ENCODE results near the gene PEAR1.

PEAR1 gene

GRCh38 chr1:156901590-156901900 is 8.0 kb downstream of the PEAR1 start:
- no peak overlapping the region for H3K4me3 ChIP-seq (ENCODE audit: low read depth, low read length)
- H3K79me2 ChIP-seq (ENCODE audit: control insufficient read depth, insufficient read depth, low read length, unreplicated experiment) = peaks cover 63% of the 10 kb centered on the region
- H3K4me1 ChIP-seq (ENCODE audit: control insufficient read depth, insufficient read depth, low read length, unreplicated experiment) = peaks cover 62% of the 10 kb centered on the region
- no peak overlapping the region for H2AFZ ChIP-seq (ENCODE audit: low read length, unreplicated experiment)
- no peak overlapping the region for H3K27ac ChIP-seq (ENCODE audit: low read depth, low read length)
- H3K36me3 ChIP-seq (ENCODE audit: insufficient read depth, low read length) = no peaks in the 10 kb centered on the region; the same call in 1 of the 2 replicates
- no peaks in the 10 kb centered on the region for H3K27me3 ChIP-seq (ENCODE audit: insufficient read depth, low read length)

- peaks cover 63% of the 10 kb centered on the region for H3K79me2 ChIP-seq (ENCODE audit: control insufficient read depth, insufficient read depth, low read length, unreplicated experiment)
- no peak overlapping the region for H3K4me3 ChIP-seq (ENCODE audit: low read depth, low read length)
- no peaks in the 10 kb centered on the region; the same call in 1 of the 2 replicates for H3K36me3 ChIP-seq (ENCODE audit: insufficient read depth, low read length)
- H2AFZ ChIP-seq (ENCODE audit: low read length, unreplicated experiment) = no peak overlapping the region
- no peak overlapping the region for H3K27ac ChIP-seq (ENCODE audit: low read depth, low read length)
- peaks cover 63% of the 10 kb centered on the region for H3K4me1 ChIP-seq (ENCODE audit: control insufficient read depth, insufficient read depth, low read length, unreplicated experiment)
- H3K27me3 ChIP-seq (ENCODE audit: insufficient read depth, low read length) = no peaks in the 10 kb centered on the region
Observed at GRCh38 chr1:156901966-156902915, 8.7 kb downstream of the PEAR1 start.

- Histone ChIP-seq H3K27me3 (ENCODE audit: insufficient read depth, low read length) (no peaks in the 10 kb centered on the region), H3K36me3 (ENCODE audit: insufficient read depth, low read length) (peaks cover 3% of the 10 kb centered on the region; the same call in 1 of the 2 replicates), H3K4me3 (ENCODE audit: low read depth, low read length) (no peak overlapping the region), H3K79me2 (ENCODE audit: control insufficient read depth, insufficient read depth, low read length, unreplicated experiment) (peaks cover 62% of the 10 kb centered on the region), H3K27ac (ENCODE audit: low read depth, low read length) (no peak overlapping the region), H2AFZ (ENCODE audit: low read length, unreplicated experiment) (no peak overlapping the region), H3K4me1 (ENCODE audit: control insufficient read depth, insufficient read depth, low read length, unreplicated experiment) (peaks cover 59% of the 10 kb centered on the region)
Observed at GRCh38 chr1:156903328-156904091, 10.0 kb downstream of the PEAR1 start.

GRCh38 chr1:156904187-156904959 is 10.9 kb downstream of the PEAR1 start:
- Histone ChIP-seq H3K27me3 (ENCODE audit: insufficient read depth, low read length) (no peaks in the 10 kb centered on the region), H3K36me3 (ENCODE audit: insufficient read depth, low read length) (peaks cover 3% of the 10 kb centered on the region; the same call in 1 of the 2 replicates), H3K27ac (ENCODE audit: low read depth, low read length) (no peak overlapping the region), H3K4me1 (ENCODE audit: control insufficient read depth, insufficient read depth, low read length, unreplicated experiment) (peaks cover 50% of the 10 kb centered on the region), H3K4me3 (ENCODE audit: low read depth, low read length) (no peak overlapping the region), H2AFZ (ENCODE audit: low read length, unreplicated experiment) (no peak overlapping the region), H3K79me2 (ENCODE audit: control insufficient read depth, insufficient read depth, low read length, unreplicated experiment) (peaks cover 54% of the 10 kb centered on the region)

- Histone ChIP-seq H3K4me1 (ENCODE audit: control insufficient read depth, insufficient read depth, low read length, unreplicated experiment) (peaks cover 42% of the 10 kb centered on the region), H3K27ac (ENCODE audit: low read depth, low read length) (no peak overlapping the region), H3K27me3 (ENCODE audit: insufficient read depth, low read length) (no peaks in the 10 kb centered on the region), H3K4me3 (ENCODE audit: low read depth, low read length) (no peak overlapping the region), H3K36me3 (ENCODE audit: insufficient read depth, low read length) (peaks cover 3% of the 10 kb centered on the region; the same call in 1 of the 2 replicates), H2AFZ (ENCODE audit: low read length, unreplicated experiment) (no peak overlapping the region), H3K79me2 (ENCODE audit: control insufficient read depth, insufficient read depth, low read length, unreplicated experiment) (peaks cover 46% of the 10 kb centered on the region)
Observed at GRCh38 chr1:156905176-156905575, 11.7 kb downstream of the PEAR1 start.

- Histone ChIP-seq H3K4me1 (ENCODE audit: control insufficient read depth, insufficient read depth, low read length, unreplicated experiment) (peaks cover 37% of the 10 kb centered on the region), H3K27me3 (ENCODE audit: insufficient read depth, low read length) (no peaks in the 10 kb centered on the region), H2AFZ (ENCODE audit: low read length, unreplicated experiment) (no peak overlapping the region), H3K4me3 (ENCODE audit: low read depth, low read length) (no peak overlapping the region), H3K79me2 (ENCODE audit: control insufficient read depth, insufficient read depth, low read length, unreplicated experiment) (peaks cover 41% of the 10 kb centered on the region), H3K27ac (ENCODE audit: low read depth, low read length) (no peak overlapping the region), H3K36me3 (ENCODE audit: insufficient read depth, low read length) (peaks cover 3% of the 10 kb centered on the region; the same call in 1 of the 2 replicates)
Observed at GRCh38 chr1:156905651-156906050, 12.1 kb downstream of the PEAR1 start.

GRCh38 chr1:156906206-156906906 is 12.8 kb downstream of the PEAR1 start:
- no peak overlapping the region for H3K4me3 ChIP-seq (ENCODE audit: low read depth, low read length)
- peaks cover 30% of the 10 kb centered on the region for H3K4me1 ChIP-seq (ENCODE audit: control insufficient read depth, insufficient read depth, low read length, unreplicated experiment)
- no peak overlapping the region for H2AFZ ChIP-seq (ENCODE audit: low read length, unreplicated experiment)
- H3K27ac ChIP-seq (ENCODE audit: low read depth, low read length) = peak overlapping the region; percentile 49; the same call in 1 of the 2 replicates
- peaks cover 3% of the 10 kb centered on the region; the same call in 1 of the 2 replicates for H3K36me3 ChIP-seq (ENCODE audit: insufficient read depth, low read length)
- H3K79me2 ChIP-seq (ENCODE audit: control insufficient read depth, insufficient read depth, low read length, unreplicated experiment) = peaks cover 34% of the 10 kb centered on the region
- H3K27me3 ChIP-seq (ENCODE audit: insufficient read depth, low read length) = no peaks in the 10 kb centered on the region

- H3K27me3 ChIP-seq (ENCODE audit: insufficient read depth, low read length) = no peaks in the 10 kb centered on the region
- H3K36me3 ChIP-seq (ENCODE audit: insufficient read depth, low read length) = peaks cover 15% of the 10 kb centered on the region; the same call in 1 of the 2 replicates
- H3K4me3 ChIP-seq (ENCODE audit: low read depth, low read length) = no peak overlapping the region
- no peak overlapping the region for H3K27ac ChIP-seq (ENCODE audit: low read depth, low read length)
- no peak overlapping the region for H2AFZ ChIP-seq (ENCODE audit: low read length, unreplicated experiment)
- H3K79me2 ChIP-seq (ENCODE audit: control insufficient read depth, insufficient read depth, low read length, unreplicated experiment) = peaks cover 17% of the 10 kb centered on the region
- H3K4me1 ChIP-seq (ENCODE audit: control insufficient read depth, insufficient read depth, low read length, unreplicated experiment) = peaks cover 26% of the 10 kb centered on the region
Observed at GRCh38 chr1:156908541-156908940, 15.0 kb downstream of the PEAR1 start.

- H3K4me1 ChIP-seq (ENCODE audit: control insufficient read depth, insufficient read depth, low read length, unreplicated experiment) = peaks cover 26% of the 10 kb centered on the region
- H3K27me3 ChIP-seq (ENCODE audit: insufficient read depth, low read length) = no peaks in the 10 kb centered on the region
- H3K79me2 ChIP-seq (ENCODE audit: control insufficient read depth, insufficient read depth, low read length, unreplicated experiment) = peaks cover 13% of the 10 kb centered on the region
- peaks cover 15% of the 10 kb centered on the region; the same call in 1 of the 2 replicates for H3K36me3 ChIP-seq (ENCODE audit: insufficient read depth, low read length)
- H3K27ac ChIP-seq (ENCODE audit: low read depth, low read length) = no peak overlapping the region
- H3K4me3 ChIP-seq (ENCODE audit: low read depth, low read length) = no peak overlapping the region
- no peak overlapping the region for H2AFZ ChIP-seq (ENCODE audit: low read length, unreplicated experiment)
Observed at GRCh38 chr1:156908955-156909354, 15.4 kb downstream of the PEAR1 start.

Measured in ACC112 (cell line).